ENCODE results near the gene ZFX.

DNA sequence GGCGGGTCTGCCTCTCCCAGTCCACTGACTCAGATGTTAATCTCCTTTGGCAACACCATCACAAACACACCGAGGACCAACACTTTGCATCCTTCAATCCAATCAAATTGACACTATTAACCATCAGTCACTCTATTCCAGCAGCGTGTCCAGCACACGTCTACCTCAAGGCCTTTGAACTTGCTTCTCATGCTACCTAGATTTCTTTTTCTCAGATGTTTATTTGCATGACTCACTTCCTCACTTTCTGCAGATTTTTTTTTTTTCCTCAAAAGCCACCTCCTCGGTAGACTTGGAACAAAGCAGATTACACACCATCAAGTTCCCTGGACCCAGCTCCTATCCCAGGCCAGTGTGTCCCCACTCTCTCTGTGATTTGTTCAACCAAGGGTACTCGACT is 114.9 kb downstream of the ZFX start:
- TF ChIP-seq, protein P1, sequence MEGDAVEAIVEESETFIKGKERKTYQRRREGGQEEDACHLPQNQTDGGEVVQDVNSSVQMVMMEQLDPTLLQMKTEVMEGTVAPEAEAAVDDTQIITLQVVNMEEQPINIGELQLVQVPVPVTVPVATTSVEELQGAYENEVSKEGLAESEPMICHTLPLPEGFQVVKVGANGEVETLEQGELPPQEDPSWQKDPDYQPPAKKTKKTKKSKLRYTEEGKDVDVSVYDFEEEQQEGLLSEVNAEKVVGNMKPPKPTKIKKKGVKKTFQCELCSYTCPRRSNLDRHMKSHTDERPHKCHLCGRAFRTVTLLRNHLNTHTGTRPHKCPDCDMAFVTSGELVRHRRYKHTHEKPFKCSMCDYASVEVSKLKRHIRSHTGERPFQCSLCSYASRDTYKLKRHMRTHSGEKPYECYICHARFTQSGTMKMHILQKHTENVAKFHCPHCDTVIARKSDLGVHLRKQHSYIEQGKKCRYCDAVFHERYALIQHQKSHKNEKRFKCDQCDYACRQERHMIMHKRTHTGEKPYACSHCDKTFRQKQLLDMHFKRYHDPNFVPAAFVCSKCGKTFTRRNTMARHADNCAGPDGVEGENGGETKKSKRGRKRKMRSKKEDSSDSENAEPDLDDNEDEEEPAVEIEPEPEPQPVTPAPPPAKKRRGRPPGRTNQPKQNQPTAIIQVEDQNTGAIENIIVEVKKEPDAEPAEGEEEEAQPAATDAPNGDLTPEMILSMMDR (conservative IDR thresholded peaks at IDR 0.05; ENCODE audit: low read length) = no peak
- TF ChIP-seq EZH2phosphoT487 (IDR thresholded peaks at IDR 0.05; ENCODE audit: borderline replicate concordance) = no peak

All from Loucy (cell line).